ENCODE data around the gene GPR158. TPM values are rescaled to one million over a fixed set of nuclear protein-coding genes. Genes with fewer than 3 reads are reported as not detected.
A peak's percentile ranks its signal among the peaks of the same experiment; 100 is the strongest.

Gene GPR158
- total RNA-seq, 3 donors from 2014 or later (not counting 1 experiment from before 2014, with no cell fraction given), result not detected

GRCh38 chr10:25441270-25441669 lies 266.5 kb downstream of the GPR158 start:
- 55% methylated on average over 1 of the region's 1 CpG for WGBS (ENCODE audit: insufficient coverage)
- DNase-seq, result no peak
- Histone ChIP-seq H3K27me3 (ENCODE audit: control insufficient read depth, insufficient read depth, low read length) (no peaks in the 10 kb centered on the region), H3K27ac (ENCODE audit: low read length) (no peak overlapping the region), H3K36me3 (ENCODE audit: control insufficient read depth, insufficient read depth, low read length) (no peaks in the 10 kb centered on the region), H3K4me3 (ENCODE audit: low read length) (no peak overlapping the region), H3K9me3 (ENCODE audit: control insufficient read depth, insufficient read depth, low read length) (no peaks in the 10 kb centered on the region), H3K4me1 (ENCODE audit: control insufficient read depth, insufficient read depth, low read length) (no peaks in the 10 kb centered on the region)
- Mint-ChIP-seq H3K36me3 (no peaks in the 10 kb centered on the region), H3K4me1 (no peaks in the 10 kb centered on the region), H3K9me3 (peaks cover 19 to 23% of the 10 kb centered on the region in 2 donors), H3K27me3 (ENCODE audit: low read depth in 2 of 2) (no peaks in the 10 kb centered on the region), H3K4me3 (no peak overlapping the region), H3K27ac (no peak overlapping the region)
- intact Hi-C loops (cut with micrococcal nuclease), result no loop called here
- no peak for ATAC-seq
- TF ChIP-seq CTCF (IDR thresholded peaks at IDR 0.05), result no peak

GRCh38 chr10:25444266-25444665 lies 269.5 kb downstream of the GPR158 start:
- Mint-ChIP-seq H3K27ac (no peak overlapping the region), H3K36me3 (no peaks in the 10 kb centered on the region), H3K4me1 (no peaks in the 10 kb centered on the region), H3K4me3 (no peak overlapping the region), H3K27me3 (ENCODE audit: low read depth in 2 of 2) (no peaks in the 10 kb centered on the region), H3K9me3 (peaks cover 15 to 16% of the 10 kb centered on the region in 2 donors)
- no peaks in the 10 kb centered on the region for H3K36me3 ChIP-seq (ENCODE audit: control insufficient read depth, insufficient read depth, low read length)
- H3K4me3 ChIP-seq (ENCODE audit: low read length), result no peak overlapping the region
- H3K4me1 ChIP-seq (ENCODE audit: control insufficient read depth, insufficient read depth, low read length), result no peaks in the 10 kb centered on the region
- TF ChIP-seq CTCF (IDR thresholded peaks at IDR 0.05), result no peak
- 79% methylated on average over 6 of the region's 6 CpGs for WGBS (ENCODE audit: insufficient coverage)
- no peak overlapping the region for H3K27ac ChIP-seq (ENCODE audit: low read length)
- intact Hi-C loops (cut with micrococcal nuclease), result no loop called here
- H3K27me3 ChIP-seq (ENCODE audit: control insufficient read depth, insufficient read depth, low read length), result no peaks in the 10 kb centered on the region
- ATAC-seq (peak in 1 of 3 donors; percentile 35), DNase-seq (no peak)
- no peaks in the 10 kb centered on the region for H3K9me3 ChIP-seq (ENCODE audit: control insufficient read depth, insufficient read depth, low read length)

GRCh38 chr10:25451401-25451800 lies 276.6 kb downstream of the GPR158 start:
- Histone ChIP-seq H3K27me3 (ENCODE audit: control insufficient read depth, insufficient read depth, low read length) (no peaks in the 10 kb centered on the region), H3K4me3 (ENCODE audit: low read length) (no peak overlapping the region), H3K9me3 (ENCODE audit: control insufficient read depth, insufficient read depth, low read length) (no peaks in the 10 kb centered on the region), H3K36me3 (ENCODE audit: control insufficient read depth, insufficient read depth, low read length) (no peaks in the 10 kb centered on the region), H3K4me1 (ENCODE audit: control insufficient read depth, insufficient read depth, low read length) (no peaks in the 10 kb centered on the region), H3K27ac (ENCODE audit: low read length) (no peak overlapping the region)
- no CpG with 5 or more reads among the region's 4 CpGs for WGBS (ENCODE audit: insufficient coverage)
- no peak for ATAC-seq
- no peak overlapping the region for H3K4me3 Mint-ChIP-seq
- peaks cover 17 to 18% of the 10 kb centered on the region in 2 donors for H3K9me3 Mint-ChIP-seq
- no peaks in the 10 kb centered on the region for H3K36me3 Mint-ChIP-seq
- no peaks in the 10 kb centered on the region for H3K4me1 Mint-ChIP-seq
- H3K27me3 Mint-ChIP-seq (ENCODE audit: low read depth in 2 of 2), result no peaks in the 10 kb centered on the region
- no peak for TF ChIP-seq CTCF (IDR thresholded peaks at IDR 0.05)
- intact Hi-C loops (cut with micrococcal nuclease), result no loop called here
- DNase-seq, result no peak
- H3K27ac Mint-ChIP-seq, result no peak overlapping the region

- Mint-ChIP-seq H3K36me3 (no peaks in the 10 kb centered on the region), H3K4me1 (no peaks in the 10 kb centered on the region), H3K27ac (no peak overlapping the region), H3K9me3 (peaks cover 17 to 24% of the 10 kb centered on the region in 2 donors), H3K27me3 (ENCODE audit: low read depth in 2 of 2) (no peaks in the 10 kb centered on the region), H3K4me3 (no peak overlapping the region)
- DNase-seq (no peak), ATAC-seq (no peak)
- Histone ChIP-seq H3K27ac (ENCODE audit: low read length) (no peak overlapping the region), H3K9me3 (ENCODE audit: control insufficient read depth, insufficient read depth, low read length) (no peaks in the 10 kb centered on the region), H3K4me1 (ENCODE audit: control insufficient read depth, insufficient read depth, low read length) (no peaks in the 10 kb centered on the region), H3K36me3 (ENCODE audit: control insufficient read depth, insufficient read depth, low read length) (no peaks in the 10 kb centered on the region), H3K4me3 (ENCODE audit: low read length) (no peak overlapping the region), H3K27me3 (ENCODE audit: control insufficient read depth, insufficient read depth, low read length) (no peaks in the 10 kb centered on the region)
- intact Hi-C loops (cut with micrococcal nuclease), result no loop called here
- WGBS (ENCODE audit: insufficient coverage), result 89% methylated on average over 1 of the region's 1 CpG
- TF ChIP-seq CTCF (IDR thresholded peaks at IDR 0.05), result no peak
Observed at GRCh38 chr10:25453619-25454018, 278.8 kb downstream of the GPR158 start.

Data from natural killer cell (primary cell).